Erythroblast (primary cell): ENCODE results near the gene RFK.

Experiments used
- GATA1 ChIP-seq: IDR thresholded peaks from 2 replicates; pipeline ENCODE4 v1.6.1; 2011; ENCODE audit warnings: low read depth, mild to moderate bottlenecking, control low read depth, low read length, moderate library complexity
- POLR2A ChIP-seq: IDR thresholded peaks from 2 replicates; pipeline ENCODE4 v1.6.1; 2011; ENCODE audit warnings: mild to moderate bottlenecking, low read length

DNA sequence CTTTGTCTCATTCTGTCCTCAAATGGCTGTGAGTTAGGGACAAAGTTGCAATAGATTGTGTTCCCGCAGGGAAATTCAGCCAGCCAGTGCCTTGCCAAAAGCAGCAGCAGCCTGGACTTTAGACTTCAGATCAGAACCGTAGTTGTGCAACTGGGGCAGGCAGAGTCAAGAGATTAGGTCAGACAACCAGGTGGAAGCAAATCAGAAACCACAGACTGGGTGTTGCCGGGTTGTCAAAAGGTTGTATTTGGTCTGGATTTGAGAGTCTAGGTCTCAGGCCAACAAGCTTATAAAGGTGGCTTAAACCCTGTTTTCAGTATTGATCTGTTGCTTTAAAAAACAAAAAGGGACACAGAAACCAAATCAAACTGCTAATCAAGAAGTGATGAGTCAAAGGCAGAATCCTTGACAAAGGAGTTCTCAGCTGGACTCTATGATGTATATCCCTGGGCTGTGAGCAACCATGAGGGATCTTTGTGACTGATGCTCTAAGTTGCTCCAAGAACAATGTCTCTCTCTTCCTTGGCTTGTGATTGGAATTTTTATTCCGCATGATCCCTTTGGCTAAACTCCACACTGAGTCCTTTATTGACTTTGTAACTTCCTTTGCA, 20.9 kb downstream of the RFK start:
- no peak for TF ChIP-seq POLR2A
- no peak for TF ChIP-seq GATA1
